Measurements from ENCODE around the gene MLEC. TPM values are rescaled to one million over a fixed set of nuclear protein-coding genes. Genes with fewer than 3 reads are reported as not detected.
A peak's percentile ranks its signal among the peaks of the same experiment; 100 is the strongest.

Gene MLEC
- total RNA-seq, 1 experiment from 2014 or later: 84.6 TPM

DNA sequence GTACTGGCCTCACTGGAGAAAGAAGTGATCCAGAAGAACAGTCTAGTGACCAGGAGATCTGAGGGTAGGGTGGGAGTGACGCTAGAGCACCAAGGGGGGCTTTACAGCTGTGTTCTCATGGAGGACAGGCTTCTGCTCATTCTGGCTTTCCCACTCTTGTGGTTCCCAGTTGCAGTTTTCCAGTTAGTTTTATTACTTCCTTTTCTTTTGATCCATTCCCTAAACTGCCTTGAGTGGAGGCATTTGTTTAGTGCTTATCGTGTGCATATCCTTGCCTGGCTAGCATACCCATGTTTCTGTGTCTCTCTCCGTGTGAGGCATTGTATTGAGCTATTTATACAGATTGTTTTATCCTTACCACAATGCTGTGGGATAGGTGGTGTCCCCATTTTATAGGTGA is 4.0 kb downstream of the MLEC start:
- Histone ChIP-seq H3K27ac (no peak overlapping the region), H3K36me3 (peaks cover 35% of the 10 kb centered on the region), H3K4me1 (replicated peaks) (peaks cover 55% of the 10 kb centered on the region), H3K27me3 (replicated peaks) (no peaks in the 10 kb centered on the region), H3K9me3 (replicated peaks) (no peaks in the 10 kb centered on the region), H3K4me3 (no peak overlapping the region)
- DNase-seq (ENCODE audit: low read depth in 1 of 2, low spot score in 2 of 2): no peak

DNA sequence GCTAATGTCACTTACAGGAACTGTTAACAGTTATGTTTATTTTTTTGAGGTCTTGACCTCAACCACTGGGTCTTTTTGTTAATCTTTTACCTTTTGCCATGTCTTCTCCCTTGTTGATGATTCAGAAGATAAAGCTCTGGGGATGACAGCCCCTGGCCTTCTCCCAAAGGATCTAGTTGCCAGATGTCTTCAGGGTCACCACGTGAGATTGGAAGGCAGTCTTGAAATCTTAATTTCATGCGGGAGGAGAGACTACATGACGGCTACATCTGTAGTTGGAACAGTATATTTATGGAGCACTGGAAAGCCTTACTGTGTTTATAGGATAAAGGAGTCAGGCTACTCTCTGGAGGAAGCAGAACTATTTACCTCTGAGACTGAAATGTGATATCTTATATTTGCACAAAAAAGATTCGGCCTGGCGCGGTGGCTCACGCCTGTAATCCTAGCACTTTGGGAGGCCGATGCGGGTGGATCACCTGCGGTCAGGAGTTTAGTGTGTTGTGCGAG is 5.6 kb downstream of the MLEC start:
- peaks cover 54% of the 10 kb centered on the region for H3K4me1 ChIP-seq (replicated peaks)
- no peaks in the 10 kb centered on the region for H3K27me3 ChIP-seq (replicated peaks)
- H3K27ac ChIP-seq: no peak overlapping the region
- H3K4me3 ChIP-seq: no peak overlapping the region
- DNase-seq (ENCODE audit: low read depth in 1 of 2, low spot score in 2 of 2): peak in 1 of 2 experiments; percentile 62
- peaks cover 47% of the 10 kb centered on the region for H3K36me3 ChIP-seq
- no peaks in the 10 kb centered on the region for H3K9me3 ChIP-seq (replicated peaks)

DNA sequence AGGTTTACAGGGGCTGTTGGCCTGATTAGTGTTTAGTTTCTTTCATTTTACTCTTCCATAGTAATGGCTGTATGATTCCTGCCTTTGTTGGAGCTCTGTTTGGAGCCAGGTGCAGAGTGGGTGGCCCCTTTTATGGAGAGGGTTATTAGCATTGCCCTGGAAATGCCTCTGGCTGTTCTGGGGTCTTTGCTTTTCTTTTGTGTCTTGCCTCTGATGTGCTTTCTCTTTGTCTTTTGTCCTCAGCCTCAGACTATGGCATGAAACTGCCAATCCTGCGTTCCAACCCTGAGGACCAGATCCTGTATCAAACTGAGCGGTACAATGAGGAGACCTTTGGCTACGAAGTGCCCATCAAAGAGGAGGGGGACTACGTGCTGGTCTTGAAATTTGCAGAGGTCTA is 6.9 kb downstream of the MLEC start:
- no peak overlapping the region for H3K4me3 ChIP-seq
- no peak overlapping the region for H3K27ac ChIP-seq
- no peak for DNase-seq (ENCODE audit: low read depth in 1 of 2, low spot score in 2 of 2)
- H3K27me3 ChIP-seq (replicated peaks): no peaks in the 10 kb centered on the region
- no peaks in the 10 kb centered on the region for H3K9me3 ChIP-seq (replicated peaks)
- H3K4me1 ChIP-seq (replicated peaks): peaks cover 43% of the 10 kb centered on the region
- peaks cover 60% of the 10 kb centered on the region for H3K36me3 ChIP-seq

DNA sequence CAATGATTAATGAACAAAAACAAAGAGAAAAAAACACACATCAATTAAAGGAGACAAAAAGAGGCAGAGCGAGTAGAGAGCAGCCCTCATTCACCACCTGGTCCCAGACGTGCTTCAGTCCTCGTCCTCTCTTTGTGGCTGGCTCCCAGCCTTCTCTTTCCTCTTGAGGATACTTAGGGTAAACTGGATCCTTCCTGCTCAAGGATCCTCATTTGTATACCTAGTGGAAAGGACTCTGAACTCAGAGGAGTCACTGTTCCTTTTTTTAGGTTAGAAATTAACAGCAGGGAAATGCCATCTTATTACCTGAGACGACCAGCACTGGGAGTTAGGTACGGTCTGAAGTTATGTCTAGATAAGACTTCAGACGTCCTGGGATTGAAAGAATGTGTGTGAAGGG is 9.7 kb downstream of the MLEC start:
- DNase-seq (ENCODE audit: low read depth in 1 of 2, low spot score in 2 of 2): no peak
- peaks cover 22% of the 10 kb centered on the region for H3K4me1 ChIP-seq (replicated peaks)
- H3K4me3 ChIP-seq: no peak overlapping the region
- no peaks in the 10 kb centered on the region for H3K9me3 ChIP-seq (replicated peaks)
- no peaks in the 10 kb centered on the region for H3K27me3 ChIP-seq (replicated peaks)
- no peak overlapping the region for H3K27ac ChIP-seq
- peaks cover 84% of the 10 kb centered on the region for H3K36me3 ChIP-seq

DNA sequence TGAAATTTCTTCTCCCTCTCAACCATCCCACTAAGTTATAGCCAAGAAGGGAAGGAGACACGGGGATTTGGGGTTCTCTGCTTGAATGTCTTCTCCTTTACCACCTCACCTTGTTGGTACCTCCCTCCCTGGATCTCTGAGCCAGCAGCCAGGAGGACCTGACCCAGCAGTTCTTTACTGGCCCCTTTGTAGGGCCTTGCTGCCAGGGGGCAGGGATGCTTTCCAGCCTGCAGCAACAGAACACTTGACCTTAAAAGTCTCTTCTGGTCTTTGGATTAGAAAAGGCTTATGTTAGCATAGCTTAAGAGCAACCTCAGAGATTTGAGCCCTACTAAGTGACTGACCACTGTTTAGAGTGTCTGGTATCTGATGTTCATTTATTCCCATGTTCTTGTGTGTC is 10.4 kb downstream of the MLEC start:
- peaks cover 86% of the 10 kb centered on the region for H3K36me3 ChIP-seq

DNA sequence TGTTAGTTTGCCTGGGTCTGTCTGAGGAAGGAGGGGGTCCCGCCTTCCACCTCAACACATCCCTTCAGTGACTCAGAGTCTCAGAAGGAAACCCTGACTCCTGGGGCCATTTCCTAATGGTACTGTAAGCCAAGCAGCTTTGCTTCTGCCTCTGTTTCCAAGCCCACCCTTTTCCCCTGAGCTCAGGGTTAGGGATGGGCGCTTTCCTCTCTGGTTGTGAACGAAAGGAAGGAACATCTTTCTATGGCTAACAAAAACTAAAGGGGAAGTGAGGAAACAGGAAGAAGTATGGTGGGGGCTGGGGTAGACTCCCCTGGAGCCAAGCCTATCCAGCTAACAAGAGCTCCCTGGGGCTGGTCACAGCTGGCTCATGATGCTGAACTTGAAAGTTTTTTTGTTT is 11.7 kb downstream of the MLEC start:
- Histone ChIP-seq H3K9me3 (replicated peaks) (no peaks in the 10 kb centered on the region), H3K4me1 (replicated peaks) (peaks cover 1% of the 10 kb centered on the region), H3K36me3 (peaks cover 82% of the 10 kb centered on the region), H3K27ac (no peak overlapping the region), H3K4me3 (no peak overlapping the region), H3K27me3 (replicated peaks) (no peaks in the 10 kb centered on the region)
- DNase-seq (ENCODE audit: low read depth in 1 of 2, low spot score in 2 of 2): no peak

More for the DNA sequence above, 10.4 kb downstream of the MLEC start:
- Histone ChIP-seq H3K27me3 (replicated peaks) (no peaks in the 10 kb centered on the region), H3K9me3 (replicated peaks) (no peaks in the 10 kb centered on the region), H3K4me3 (no peak overlapping the region), H3K4me1 (replicated peaks) (peaks cover 14% of the 10 kb centered on the region), H3K27ac (no peak overlapping the region)
- DNase-seq (ENCODE audit: low read depth in 1 of 2, low spot score in 2 of 2): no peak

DNA sequence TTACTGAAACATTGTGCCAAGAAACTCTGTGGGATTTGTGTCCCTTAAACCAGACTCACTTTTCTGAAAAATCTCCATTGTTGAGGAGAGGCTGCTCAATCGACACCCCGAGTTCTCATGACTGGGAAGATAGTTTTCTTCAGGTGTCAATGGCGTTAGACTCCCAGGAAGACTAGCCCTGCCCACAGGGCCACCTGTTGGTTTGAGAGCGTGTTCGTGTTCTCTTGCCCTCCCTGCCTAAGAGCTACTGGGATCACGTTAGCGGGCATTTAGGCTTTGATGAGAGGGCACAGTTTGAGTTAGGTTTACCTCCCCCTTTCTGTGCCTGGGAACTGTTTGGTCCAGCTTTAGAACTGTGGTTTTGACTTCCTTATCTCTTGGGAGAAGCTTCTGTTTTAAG is 12.6 kb downstream of the MLEC start:
- no peak for DNase-seq (ENCODE audit: low read depth in 1 of 2, low spot score in 2 of 2)
- Histone ChIP-seq H3K9me3 (replicated peaks) (no peaks in the 10 kb centered on the region), H3K27me3 (replicated peaks) (no peaks in the 10 kb centered on the region)

DNA sequence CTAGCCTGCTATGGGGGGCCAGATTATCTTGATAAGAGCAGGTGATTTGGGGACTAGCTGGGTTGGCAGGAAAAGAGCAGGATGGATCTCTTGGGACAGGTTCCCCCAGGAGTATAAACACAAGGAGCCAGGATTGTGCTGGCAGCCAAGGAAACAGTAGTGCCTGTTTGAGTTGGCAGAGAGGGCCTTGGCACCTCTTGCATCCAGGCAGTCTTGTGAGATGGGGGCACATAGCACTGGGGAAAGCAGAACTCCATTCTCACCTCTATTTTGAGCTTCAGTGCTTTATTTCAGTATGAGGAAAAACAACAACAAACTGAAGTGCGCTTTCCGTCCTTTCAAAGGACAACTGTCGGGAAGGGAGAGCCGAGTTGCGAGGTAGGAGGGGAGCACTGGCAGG is 13.9 kb downstream of the MLEC start:
- Histone ChIP-seq H3K27me3 (replicated peaks) (no peaks in the 10 kb centered on the region), H3K36me3 (peaks cover 60% of the 10 kb centered on the region), H3K9me3 (replicated peaks) (no peaks in the 10 kb centered on the region), H3K27ac (no peak overlapping the region), H3K4me3 (no peak overlapping the region), H3K4me1 (replicated peaks) (no peaks in the 10 kb centered on the region)
- DNase-seq (ENCODE audit: low read depth in 1 of 2, low spot score in 2 of 2): no peak

More for the DNA sequence above, 12.6 kb downstream of the MLEC start:
- Histone ChIP-seq H3K36me3 (peaks cover 73% of the 10 kb centered on the region), H3K27ac (no peak overlapping the region), H3K4me1 (replicated peaks) (no peaks in the 10 kb centered on the region), H3K4me3 (no peak overlapping the region)

DNA sequence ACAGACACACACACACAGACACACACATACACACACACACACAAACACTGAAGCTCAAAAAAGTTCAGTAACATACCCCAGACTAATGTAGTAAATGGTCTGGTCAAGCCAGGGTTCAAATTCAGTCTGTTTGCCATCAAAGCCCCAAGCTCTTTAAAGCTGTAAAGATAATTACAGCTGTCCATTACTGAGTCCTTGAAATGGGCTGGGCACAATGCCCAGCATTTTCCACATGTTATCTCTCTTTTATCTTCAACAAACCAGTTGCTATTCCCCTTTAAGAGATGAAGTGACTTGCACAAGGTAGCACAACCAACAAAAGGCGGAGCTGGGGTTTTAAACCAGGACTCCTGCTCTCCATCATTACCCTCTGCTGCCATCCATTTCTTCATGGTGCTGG is 15.7 kb downstream of the MLEC start:
- Histone ChIP-seq H3K27ac (no peak overlapping the region), H3K4me1 (replicated peaks) (no peaks in the 10 kb centered on the region), H3K27me3 (replicated peaks) (no peaks in the 10 kb centered on the region), H3K9me3 (replicated peaks) (no peaks in the 10 kb centered on the region), H3K4me3 (no peak overlapping the region), H3K36me3 (peaks cover 42% of the 10 kb centered on the region)
- DNase-seq (ENCODE audit: low read depth in 1 of 2, low spot score in 2 of 2): no peak

DNA sequence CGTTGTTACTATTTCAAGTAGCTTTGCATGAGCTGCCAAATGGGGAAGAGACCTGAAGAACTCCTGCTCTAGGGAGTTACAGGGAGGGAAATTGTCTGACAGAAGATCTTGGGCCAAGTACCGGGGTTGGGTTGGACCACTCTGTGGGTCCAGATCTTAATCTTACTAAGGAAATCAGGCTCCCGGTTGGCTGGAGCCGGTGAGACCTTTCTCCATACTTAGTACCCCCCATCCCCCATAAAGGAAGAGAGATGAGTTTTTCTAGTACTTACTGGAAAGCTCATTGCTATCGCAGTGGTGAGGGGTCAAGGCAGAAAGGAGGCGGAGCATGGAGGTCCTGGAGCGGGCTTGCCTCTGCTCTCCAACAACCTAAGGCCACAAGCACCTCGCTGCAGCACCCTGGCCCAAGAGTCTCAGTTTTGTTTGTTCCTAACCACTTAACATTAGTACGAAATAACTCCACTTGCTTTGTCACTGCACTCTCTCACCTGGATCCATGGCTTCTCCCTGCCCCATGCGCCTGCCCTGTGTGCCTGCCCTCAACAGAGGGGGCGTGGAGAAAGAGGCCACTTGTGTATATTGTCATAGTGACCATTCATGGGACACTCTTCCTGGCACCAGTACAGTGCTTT is 16.5 kb downstream of the MLEC start:
- peaks cover 34% of the 10 kb centered on the region for H3K36me3 ChIP-seq
- DNase-seq (ENCODE audit: low read depth in 1 of 2, low spot score in 2 of 2): no peak
- no peaks in the 10 kb centered on the region for H3K9me3 ChIP-seq (replicated peaks)

DNA sequence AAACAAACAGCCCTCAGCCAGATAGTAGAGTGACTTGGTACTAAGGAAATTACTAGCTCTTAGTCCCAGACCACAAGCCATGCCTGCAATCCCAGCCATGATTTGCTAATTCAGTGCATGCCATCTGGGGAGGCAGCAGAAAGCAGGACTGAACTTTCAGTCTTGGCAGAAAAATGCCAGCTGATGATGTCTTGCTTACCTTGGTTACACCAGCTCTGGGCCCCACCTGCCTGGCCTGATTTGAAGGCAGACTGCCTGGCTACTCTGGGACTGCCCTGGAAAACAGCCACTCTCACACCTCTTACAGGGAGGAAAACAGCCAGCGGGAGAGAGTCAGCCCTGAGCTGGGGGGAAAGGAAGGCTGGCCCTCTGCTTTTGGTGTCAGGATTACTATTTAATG is 18.7 kb downstream of the MLEC start:
- H3K4me1 ChIP-seq (replicated peaks): peaks cover 5% of the 10 kb centered on the region
- H3K9me3 ChIP-seq (replicated peaks): no peaks in the 10 kb centered on the region
- no peaks in the 10 kb centered on the region for H3K27me3 ChIP-seq (replicated peaks)
- no peak overlapping the region for H3K4me3 ChIP-seq
- no peak overlapping the region for H3K27ac ChIP-seq
- peaks cover 16% of the 10 kb centered on the region for H3K36me3 ChIP-seq
- no peak for DNase-seq (ENCODE audit: low read depth in 1 of 2, low spot score in 2 of 2)

More for the DNA sequence above, 16.5 kb downstream of the MLEC start:
- H3K27ac ChIP-seq: no peak overlapping the region
- no peak overlapping the region for H3K4me3 ChIP-seq
- no peaks in the 10 kb centered on the region for H3K27me3 ChIP-seq (replicated peaks)
- H3K4me1 ChIP-seq (replicated peaks): no peaks in the 10 kb centered on the region; the same call in 1 of the 2 replicates

DNA sequence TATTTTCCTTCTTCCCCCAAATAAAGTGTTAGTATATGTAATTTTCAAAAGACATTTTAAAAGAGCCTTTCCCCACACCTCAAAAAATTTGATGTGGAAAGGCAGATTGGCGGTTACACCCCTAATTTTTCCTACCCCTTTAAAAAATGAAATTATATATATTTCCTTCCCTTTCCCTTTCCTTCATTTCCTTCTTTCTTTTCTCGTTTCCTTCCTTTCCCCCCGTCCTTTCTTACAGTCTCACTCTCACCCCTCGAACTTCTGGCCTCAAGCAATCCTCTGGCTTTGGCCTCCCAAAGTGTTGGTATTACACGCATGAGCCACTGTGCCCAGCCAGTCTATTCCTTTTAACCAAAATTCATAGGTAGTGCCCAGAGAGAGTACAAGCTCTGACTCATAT is 19.1 kb downstream of the MLEC start:
- no peak overlapping the region for H3K27ac ChIP-seq
- DNase-seq (ENCODE audit: low read depth in 1 of 2, low spot score in 2 of 2): no peak

DNA sequence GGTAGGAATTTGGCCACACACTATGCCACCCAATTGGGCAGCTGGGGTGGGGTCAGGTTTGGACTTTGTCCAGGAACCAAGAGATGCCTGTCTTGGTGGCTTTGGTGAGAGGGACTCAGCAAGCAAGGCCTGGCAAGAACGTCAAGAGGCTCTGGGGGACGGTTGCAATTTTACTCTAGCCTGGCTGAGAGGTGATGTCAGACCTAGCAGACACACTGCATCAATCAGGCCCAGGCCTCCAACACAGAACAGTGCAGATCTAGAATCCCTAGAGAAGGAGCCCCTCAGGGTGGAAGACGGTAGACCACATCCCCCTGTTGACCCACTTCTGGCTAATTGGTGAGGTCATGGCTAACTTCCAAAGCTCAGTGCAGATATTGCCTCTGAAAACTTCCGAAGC is 21.7 kb downstream of the MLEC start:
- Histone ChIP-seq H3K9me3 (replicated peaks) (no peaks in the 10 kb centered on the region), H3K27me3 (replicated peaks) (no peaks in the 10 kb centered on the region), H3K36me3 (peaks cover 13% of the 10 kb centered on the region), H3K4me3 (no peak overlapping the region), H3K4me1 (replicated peaks) (peaks cover 13% of the 10 kb centered on the region), H3K27ac (no peak overlapping the region)
- no peak for DNase-seq (ENCODE audit: low read depth in 1 of 2, low spot score in 2 of 2)

More for the DNA sequence above, 19.1 kb downstream of the MLEC start:
- Histone ChIP-seq H3K36me3 (peaks cover 17% of the 10 kb centered on the region), H3K4me1 (replicated peaks) (peaks cover 8% of the 10 kb centered on the region), H3K27me3 (replicated peaks) (no peaks in the 10 kb centered on the region), H3K9me3 (replicated peaks) (no peaks in the 10 kb centered on the region), H3K4me3 (no peak overlapping the region)

DNA sequence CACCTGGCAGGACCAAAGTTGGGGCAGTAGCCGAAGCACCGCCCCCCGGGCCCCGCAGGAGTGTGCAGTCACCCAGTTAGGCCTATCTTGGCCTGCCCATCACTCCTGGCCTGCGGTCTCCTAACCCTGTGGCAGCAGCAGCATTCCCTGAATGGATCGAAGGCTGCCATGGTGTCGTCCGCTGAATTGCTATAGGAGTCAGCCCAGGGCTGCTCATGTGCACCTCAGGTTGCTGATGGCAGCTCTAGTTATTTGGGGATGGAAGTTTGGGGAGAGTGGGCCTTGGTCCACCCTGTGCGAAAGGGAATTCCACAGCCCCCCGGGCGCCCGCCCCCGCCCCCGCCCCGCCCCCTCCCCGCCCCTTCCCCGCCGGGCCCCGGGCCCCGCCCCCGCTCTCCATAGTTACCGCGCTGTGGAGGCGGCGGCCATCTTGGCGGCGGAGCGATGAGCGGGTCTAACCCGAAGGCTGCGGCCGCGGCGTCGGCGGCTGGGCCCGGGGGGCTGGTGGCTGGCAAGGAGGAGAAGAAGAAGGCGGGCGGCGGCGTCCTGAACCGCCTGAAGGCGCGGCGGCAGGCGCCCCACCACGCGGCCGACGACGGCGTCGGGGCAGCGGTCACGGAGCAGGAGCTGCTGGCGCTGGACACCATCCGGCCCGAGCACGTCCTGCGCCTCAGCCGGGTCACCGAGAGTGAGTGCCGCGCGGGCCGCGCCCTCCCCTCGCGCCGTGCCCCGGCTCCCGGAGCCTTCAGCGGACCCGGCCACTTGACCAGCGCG is 23.3 kb downstream of the MLEC start, which contains the start of gene UNC119B:
Gene UNC119B, plus strand, starts transcription at position 428 of the 774 bp plus-strand sequence. Its CDS starts 17 bp downstream, at position 445.
- peak within 1 kb of the TSS; percentile 69 for H3K27ac ChIP-seq
- H3K4me3 ChIP-seq: peak within 1 kb of the TSS; percentile 99
- H3K9me3 ChIP-seq (replicated peaks): no peaks in the 10 kb centered on the region
- peaks cover 26% of the 10 kb centered on the region for H3K36me3 ChIP-seq
- H3K4me1 ChIP-seq (replicated peaks): peaks cover 13% of the 10 kb centered on the region
- DNase-seq (ENCODE audit: low read depth in 1 of 2, low spot score in 2 of 2): peak; percentile 56 to 57
- H3K27me3 ChIP-seq (replicated peaks): no peaks in the 10 kb centered on the region

All from SJSA1 (cell line).